ENCODE results near the gene PCBP4. TPM values are rescaled to one million over a fixed set of nuclear protein-coding genes. Genes with fewer than 3 reads are reported as not detected.

PCBP4 gene
- total and polyA plus RNA-seq, 10 donors, result 12.8 to 41.7 (median 20.9) TPM

- no peak for TF ChIP-seq POLR2A (IDR thresholded peaks at IDR 0.05)
- Histone ChIP-seq H3K27me3 (replicated peaks in 1 of 7) (no peaks in the 10 kb centered on the region), H3K4me3 (no peak overlapping the region), H3K9me3 (no peaks in the 10 kb centered on the region), H3K36me3 (peaks cover 5 to 66% (median 60%) of the 10 kb centered on the region in 6 donors), H3K27ac (no peak overlapping the region), H3K4me1 (peaks cover 9 to 34% (median 25%) of the 10 kb centered on the region in 6 donors)
- intact Hi-C loops (cut with DNase I; ENCODE audit: low total_unique reads), result no loop called here
- WGBS, 5 donors, result 85 to 90% (median 88%) methylated on average over 11 to 13 of the region's 13 CpGs
- peak; percentile 69 for DNase-seq
Observed at GRCh38 chr3:51937611-51938450, 29.4 kb downstream of the PCBP4 start.

- no peaks in the 10 kb centered on the region for H3K9me3 ChIP-seq
- DNase-seq, result peak; percentile 67
- intact Hi-C loops (cut with DNase I; ENCODE audit: low total_unique reads), result no loop called here
- no peaks in the 10 kb centered on the region for H3K27me3 ChIP-seq (replicated peaks in 1 of 7)
- WGBS, 5 donors, result 90 to 95% (median 92%) methylated on average over 8 to 9 of the region's 9 CpGs
- H3K4me1 ChIP-seq, result peaks cover 6 to 26% (median 18%) of the 10 kb centered on the region in 6 donors
- H3K36me3 ChIP-seq, result peaks cover 5 to 74% (median 66%) of the 10 kb centered on the region in 6 donors
- no peak overlapping the region for H3K27ac ChIP-seq
- no peak overlapping the region for H3K4me3 ChIP-seq
- TF ChIP-seq POLR2AphosphoS5 (IDR thresholded peaks at IDR 0.05), result no peak
- no peak for TF ChIP-seq POLR2A (IDR thresholded peaks at IDR 0.05)
- TF ChIP-seq CTCF (IDR thresholded peaks at IDR 0.05 in 8 of 11, conservative IDR thresholded peaks at IDR 0.05 in 3 of 11), result no peak
Observed at GRCh38 chr3:51937014-51937413, 30.2 kb downstream of the PCBP4 start.

GRCh38 chr3:51935886-51936755, 31.1 kb downstream of the PCBP4 start:
- H3K9me3 ChIP-seq, result no peaks in the 10 kb centered on the region
- intact Hi-C loops (cut with DNase I; ENCODE audit: low total_unique reads), result no loop called here
- H3K27me3 ChIP-seq (replicated peaks in 1 of 7), result no peaks in the 10 kb centered on the region
- no peak overlapping the region for H3K27ac ChIP-seq
- H3K4me1 ChIP-seq, result peaks cover 4 to 20% (median 14%) of the 10 kb centered on the region in 6 donors
- WGBS, 5 donors, result 96 to 98% (median 98%) methylated on average over 25 of the region's 25 CpGs
- H3K4me3 ChIP-seq, result no peak overlapping the region
- no peak for TF ChIP-seq POLR2AphosphoS5 (IDR thresholded peaks at IDR 0.05)
- TF ChIP-seq POLR2A (IDR thresholded peaks at IDR 0.05), result no peak
- TF ChIP-seq CTCF (IDR thresholded peaks at IDR 0.05 in 8 of 11, conservative IDR thresholded peaks at IDR 0.05 in 3 of 11), result no peak
- peak; percentile 63 for DNase-seq
- peaks cover 5 to 83% (median 67%) of the 10 kb centered on the region in 6 donors for H3K36me3 ChIP-seq

- peak; percentile 68 for DNase-seq
- TF ChIP-seq CTCF (IDR thresholded peaks at IDR 0.05 in 8 of 11, conservative IDR thresholded peaks at IDR 0.05 in 3 of 11) (no peak), POLR2A (IDR thresholded peaks at IDR 0.05) (no peak), POLR2AphosphoS5 (IDR thresholded peaks at IDR 0.05) (no peak)
- 91 to 96% (median 94%) methylated on average over 27 to 28 of the region's 28 CpGs for WGBS, 5 donors
- no peak overlapping the region for H3K4me3 ChIP-seq
- intact Hi-C loops (cut with DNase I; ENCODE audit: low total_unique reads), result no loop called here
- no peak overlapping the region for H3K27ac ChIP-seq
- peaks cover 0 to 11% (median 5%) of the 10 kb centered on the region in 6 donors for H3K4me1 ChIP-seq
- H3K9me3 ChIP-seq, result no peaks in the 10 kb centered on the region
- H3K27me3 ChIP-seq (replicated peaks in 1 of 7), result no peaks in the 10 kb centered on the region
- peaks cover 5 to 88% (median 67%) of the 10 kb centered on the region in 6 donors for H3K36me3 ChIP-seq
Observed at GRCh38 chr3:51934991-51935885, 32.0 kb downstream of the PCBP4 start.
